Panc1 (cell line): ENCODE data around the gene SHROOM3. TPM values are rescaled to one million over a fixed set of nuclear protein-coding genes. Genes with fewer than 3 reads are reported as not detected.
"Not testable (repeated sequence)": the region's sequence is repeated elsewhere in the genome, so short reads cannot be mapped to it uniquely, and the experiment has no call there.

ENCODE experiments used
- ATAC-seq: fragments of 200-7000 bp; cut with Tn5 transposase; 2 replicates; pipeline ENCODE4 v1.9.1; 2020; ENCODE audit warnings: mild to moderate bottlenecking, moderate library complexity
- BruUV-seq: library from RNA; stranded (reverse); fragments of 400-500 nt; replicated peaks from 2 replicates; lab custom pipeline; 2021; lab: Mats Ljungman, UMichigan
- CTCF ChIA-PET: fragments of 300-600 bp; sonication (Branson Sonifier 250); formaldehyde crosslinking; loops from one replicate; lab custom pipeline; 2022; ENCODE audit warnings: antibody characterized with exemption; lab: Charles Lee
- POLR2A ChIA-PET: fragments of 300-600 bp; sonication (Branson Sonifier 250); formaldehyde crosslinking; loops from one replicate; lab custom pipeline; 2022; ENCODE audit warnings: antibody characterized with exemption; lab: Charles Lee
- DNase-seq: peaks from one replicate; pipeline ENCODE4 v3.0.0-alpha.2; 2010; ENCODE audit warnings: low read depth, low spot score
- H3K27ac ChIP-seq: 2 replicates; pipeline ENCODE4 v1.5.1; 2011; ENCODE audit warnings: mild to moderate bottlenecking, low read length, inconsistent platforms
- H3K27me3 ChIP-seq: fragments of 200-500 bp; sonication (Bioruptor generic); 2 replicates; pipeline ENCODE4 v1.6.0; 2014; ENCODE audit warnings: low read length, inconsistent platforms; ENCODE audit not compliant: control insufficient read depth, insufficient read depth
- H3K36me3 ChIP-seq: fragments of 200-500 bp; sonication (Bioruptor generic); 2 replicates; pipeline ENCODE4 v1.5.1; 2014; ENCODE audit warnings: inconsistent platforms, mild to moderate bottlenecking, low read length, moderate library complexity; ENCODE audit not compliant: control insufficient read depth, insufficient read depth
- H3K4me1 ChIP-seq: 2 replicates; pipeline ENCODE4 v1.5.1; 2011; ENCODE audit warnings: inconsistent platforms, mild to moderate bottlenecking, low read length, moderate library complexity; ENCODE audit not compliant: control insufficient read depth, insufficient read depth
- H3K4me3 ChIP-seq, 2 experiments: 2 replicates each; pipeline ENCODE4 v1.5.1; 2011 to 2012; ENCODE audit warnings: low read depth in 2 of 2, low read length in 2 of 2, mild to moderate bottlenecking in 2 of 2, inconsistent platforms in 1 of 2, moderate library complexity in 1 of 2
- H3K9me3 ChIP-seq: fragments of 200-500 bp; sonication (Bioruptor generic); 2 replicates; pipeline ENCODE4 v1.5.1; 2014; ENCODE audit warnings: low read depth, mild to moderate bottlenecking, inconsistent platforms, low read length, moderate library complexity; ENCODE audit not compliant: control insufficient read depth, insufficient read depth
- POLR2AphosphoS5 ChIP-seq: IDR thresholded peaks from 2 replicates; pipeline ENCODE4 v1.6.1; 2012; ENCODE audit warnings: mild to moderate bottlenecking, low read depth, low read length, moderate library complexity
- SIN3A ChIP-seq: IDR thresholded peaks from 2 replicates; pipeline ENCODE4 v1.6.1; 2012; ENCODE audit warnings: low read depth, mild to moderate bottlenecking, low read length, moderate library complexity, borderline replicate concordance; ENCODE audit not compliant: insufficient read depth
- TCF7L2 ChIP-seq: IDR thresholded peaks from 2 replicates; pipeline ENCODE4 v1.6.1; 2011; ENCODE audit warnings: mild to moderate bottlenecking, low read depth, low read length, inconsistent platforms
- in situ Hi-C: cut with HindIII; loops from 2 replicates; pipeline ENCODE4 v1.10.0; 2016; ENCODE audit warnings: low sequenced_read_pairs, low pct_unique_long_range_greater_than_20kb
- intact Hi-C: fragments of 100-400 bp; cut with micrococcal nuclease; formaldehyde crosslinking; loops from one replicate; pipeline ENCODE4 v1.10.0; 2022; ENCODE audit not compliant: unreplicated experiment
- total RNA-seq: library from RNA; stranded (reverse); gene quantifications from one replicate; pipeline ENCODE4 v1.2.1, GENCODE V29; 2021; ENCODE audit not compliant: unreplicated experiment
- TF ChIP-seq, protein P1 (sequence below): fragments of 450-650 bp; IDR thresholded peaks from 2 replicates; pipeline ENCODE4 v1.5.1; 2017; ENCODE audit warnings: mild to moderate bottlenecking
- TF ChIP-seq, protein P2 (sequence below), 2 experiments: IDR thresholded peaks; 2 replicates each; pipeline ENCODE4 v1.6.1; 2011 to 2012; ENCODE audit warnings: low read depth in 2 of 2, control low read depth in 1 of 2, low read length in 1 of 2, mild to moderate bottlenecking in 1 of 2, moderate library complexity in 1 of 2; ENCODE audit not compliant: insufficient read depth in 1 of 2

The SHROOM3 gene
- total RNA-seq, 1 experiment from 2014 or later: 7.2 TPM

DNA sequence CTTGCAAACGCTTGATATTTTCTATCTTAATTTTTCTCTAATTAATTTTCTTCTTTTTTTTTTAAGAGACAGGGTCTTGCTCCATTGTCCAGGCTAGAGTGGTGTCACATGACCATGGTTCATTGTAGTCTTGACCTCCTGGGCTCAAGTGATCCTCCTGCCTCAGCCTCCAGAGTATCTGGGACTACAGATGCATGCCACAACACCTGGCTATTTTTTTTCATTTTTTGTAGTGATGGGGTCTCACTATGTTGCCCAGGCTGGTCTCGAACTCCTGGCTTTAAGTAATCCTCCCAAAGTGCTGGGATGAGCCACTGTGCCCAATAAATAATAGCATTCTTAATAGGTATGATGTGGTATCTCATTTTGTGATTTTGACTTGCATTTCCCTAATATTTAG lies 18.2 kb downstream of the SHROOM3 start:
- Histone ChIP-seq H3K27ac (no peak overlapping the region), H3K4me3 (no peak overlapping the region), H3K4me1 (no peaks in the 10 kb centered on the region), H3K27me3 (peaks cover 5% of the 10 kb centered on the region), H3K9me3 (no peaks in the 10 kb centered on the region), H3K36me3 (no peaks in the 10 kb centered on the region)
- POLR2A ChIA-PET: no interaction called here
- BruUV-seq: no TSS peak
- in situ Hi-C loops: no loop called here
- ATAC-seq (no peak), DNase-seq (no peak)
- TF ChIP-seq TCF7L2: no peak
- no peak for TF ChIP-seq POLR2AphosphoS5
- no peak for TF ChIP-seq SIN3A
- TF ChIP-seq, protein P1, sequence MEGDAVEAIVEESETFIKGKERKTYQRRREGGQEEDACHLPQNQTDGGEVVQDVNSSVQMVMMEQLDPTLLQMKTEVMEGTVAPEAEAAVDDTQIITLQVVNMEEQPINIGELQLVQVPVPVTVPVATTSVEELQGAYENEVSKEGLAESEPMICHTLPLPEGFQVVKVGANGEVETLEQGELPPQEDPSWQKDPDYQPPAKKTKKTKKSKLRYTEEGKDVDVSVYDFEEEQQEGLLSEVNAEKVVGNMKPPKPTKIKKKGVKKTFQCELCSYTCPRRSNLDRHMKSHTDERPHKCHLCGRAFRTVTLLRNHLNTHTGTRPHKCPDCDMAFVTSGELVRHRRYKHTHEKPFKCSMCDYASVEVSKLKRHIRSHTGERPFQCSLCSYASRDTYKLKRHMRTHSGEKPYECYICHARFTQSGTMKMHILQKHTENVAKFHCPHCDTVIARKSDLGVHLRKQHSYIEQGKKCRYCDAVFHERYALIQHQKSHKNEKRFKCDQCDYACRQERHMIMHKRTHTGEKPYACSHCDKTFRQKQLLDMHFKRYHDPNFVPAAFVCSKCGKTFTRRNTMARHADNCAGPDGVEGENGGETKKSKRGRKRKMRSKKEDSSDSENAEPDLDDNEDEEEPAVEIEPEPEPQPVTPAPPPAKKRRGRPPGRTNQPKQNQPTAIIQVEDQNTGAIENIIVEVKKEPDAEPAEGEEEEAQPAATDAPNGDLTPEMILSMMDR: no peak
- TF ChIP-seq, protein P2, sequence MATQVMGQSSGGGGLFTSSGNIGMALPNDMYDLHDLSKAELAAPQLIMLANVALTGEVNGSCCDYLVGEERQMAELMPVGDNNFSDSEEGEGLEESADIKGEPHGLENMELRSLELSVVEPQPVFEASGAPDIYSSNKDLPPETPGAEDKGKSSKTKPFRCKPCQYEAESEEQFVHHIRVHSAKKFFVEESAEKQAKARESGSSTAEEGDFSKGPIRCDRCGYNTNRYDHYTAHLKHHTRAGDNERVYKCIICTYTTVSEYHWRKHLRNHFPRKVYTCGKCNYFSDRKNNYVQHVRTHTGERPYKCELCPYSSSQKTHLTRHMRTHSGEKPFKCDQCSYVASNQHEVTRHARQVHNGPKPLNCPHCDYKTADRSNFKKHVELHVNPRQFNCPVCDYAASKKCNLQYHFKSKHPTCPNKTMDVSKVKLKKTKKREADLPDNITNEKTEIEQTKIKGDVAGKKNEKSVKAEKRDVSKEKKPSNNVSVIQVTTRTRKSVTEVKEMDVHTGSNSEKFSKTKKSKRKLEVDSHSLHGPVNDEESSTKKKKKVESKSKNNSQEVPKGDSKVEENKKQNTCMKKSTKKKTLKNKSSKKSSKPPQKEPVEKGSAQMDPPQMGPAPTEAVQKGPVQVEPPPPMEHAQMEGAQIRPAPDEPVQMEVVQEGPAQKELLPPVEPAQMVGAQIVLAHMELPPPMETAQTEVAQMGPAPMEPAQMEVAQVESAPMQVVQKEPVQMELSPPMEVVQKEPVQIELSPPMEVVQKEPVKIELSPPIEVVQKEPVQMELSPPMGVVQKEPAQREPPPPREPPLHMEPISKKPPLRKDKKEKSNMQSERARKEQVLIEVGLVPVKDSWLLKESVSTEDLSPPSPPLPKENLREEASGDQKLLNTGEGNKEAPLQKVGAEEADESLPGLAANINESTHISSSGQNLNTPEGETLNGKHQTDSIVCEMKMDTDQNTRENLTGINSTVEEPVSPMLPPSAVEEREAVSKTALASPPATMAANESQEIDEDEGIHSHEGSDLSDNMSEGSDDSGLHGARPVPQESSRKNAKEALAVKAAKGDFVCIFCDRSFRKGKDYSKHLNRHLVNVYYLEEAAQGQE (IDR thresholded peaks at IDR 0.05; ENCODE audit: insufficient read depth in 1 of 2, low read depth in 2 of 2, low read length in 1 of 2): no peak
- CTCF ChIA-PET: no interaction called here
- intact Hi-C loops: no loop called here

- POLR2A ChIA-PET, H3K27ac ChIP-seq, DNase-seq, CTCF ChIA-PET, BruUV-seq, in situ Hi-C loops, ATAC-seq, intact Hi-C loops, H3K27me3 ChIP-seq, H3K4me1 ChIP-seq, H3K9me3 ChIP-seq, H3K4me3 ChIP-seq, H3K36me3 ChIP-seq: not testable (repeated sequence)
Observed at GRCh38 chr4:76454073-76454472, 19.0 kb downstream of the SHROOM3 start.

DNA sequence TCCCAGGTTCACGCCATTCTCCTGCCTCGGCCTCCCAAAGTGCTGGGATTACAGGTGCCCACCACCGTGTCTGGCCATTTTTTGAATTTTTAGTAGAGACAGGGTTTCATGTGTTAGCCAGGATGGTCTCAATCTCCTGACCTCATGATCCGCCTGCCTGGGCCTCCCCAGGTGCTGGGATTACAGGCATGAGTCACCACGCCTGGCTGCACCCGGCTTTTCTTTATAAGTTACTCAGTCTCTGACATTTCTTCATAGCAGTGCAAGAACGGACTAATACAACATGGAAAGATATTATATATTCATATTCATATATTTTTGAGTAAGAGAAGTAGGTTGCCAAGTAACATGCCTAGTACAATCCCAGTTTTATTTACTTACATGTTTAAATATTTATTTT lies 22.9 kb downstream of the SHROOM3 start:
- no peaks in the 10 kb centered on the region for H3K27me3 ChIP-seq
- BruUV-seq: no TSS peak
- ATAC-seq: no peak
- in situ Hi-C loops: no loop called here
- TF ChIP-seq, protein P2 (IDR thresholded peaks at IDR 0.05; ENCODE audit: insufficient read depth in 1 of 2, low read depth in 2 of 2, low read length in 1 of 2): no peak
- no peak for TF ChIP-seq SIN3A
- intact Hi-C loops: no loop called here
- DNase-seq: no peak
- no peaks in the 10 kb centered on the region for H3K36me3 ChIP-seq
- ChIA-PET POLR2A (no interaction called here), CTCF (interaction anchor here (0.7 kb wide), 1 partner anchor 233 kb away, joined by 6 read pairs; no protein-coding TSS in a partner anchor)
- H3K9me3 ChIP-seq: no peaks in the 10 kb centered on the region
- H3K27ac ChIP-seq: no peak overlapping the region
- H3K4me3 ChIP-seq: no peak overlapping the region
- H3K4me1 ChIP-seq: no peaks in the 10 kb centered on the region
